HepG2 (cell line): ENCODE measurements around the gene NAPG. TPM values are rescaled to one million over a fixed set of nuclear protein-coding genes. Genes with fewer than 3 reads are reported as not detected.
A peak's percentile ranks its signal among the peaks of the same experiment; 100 is the strongest.

Experiments
- BORCS8-MEF2B ChIP-seq: sonication (generic); formaldehyde crosslinking; IDR thresholded peaks from 2 replicates; pipeline ENCODE4 v1.8.0; 2022; ENCODE audit warnings: mild to moderate bottlenecking, missing genetic modification reagents
- DNMT1 ChIP-seq: sonication (generic); formaldehyde crosslinking; IDR thresholded peaks from 2 replicates; pipeline ENCODE4 v1.5.1; 2020; ENCODE audit warnings: mild to moderate bottlenecking, missing genetic modification reagents
- FIP1L1 ChIP-seq: fragments of 200-400 bp; formaldehyde crosslinking; IDR thresholded peaks from 2 replicates; pipeline ENCODE4 v1.6.1; 2018; ENCODE audit warnings: low read depth, mild to moderate bottlenecking, low read length, moderate library complexity, borderline replicate concordance; ENCODE audit not compliant: insufficient read depth
- FOXP4 ChIP-seq: sonication (generic); formaldehyde crosslinking; IDR thresholded peaks from 2 replicates; pipeline ENCODE4 v1.4.0; 2020; ENCODE audit warnings: missing genetic modification reagents
- GFI1 ChIP-seq: sonication (generic); formaldehyde crosslinking; IDR thresholded peaks from 2 replicates; pipeline ENCODE4 v1.5.0; 2020; ENCODE audit warnings: missing genetic modification reagents, mild to moderate bottlenecking, borderline replicate concordance
- HIVEP1 ChIP-seq: sonication (generic); formaldehyde crosslinking; IDR thresholded peaks from 2 replicates; pipeline ENCODE4 v1.4.0; 2020; ENCODE audit warnings: mild to moderate bottlenecking, missing genetic modification reagents
- HNRNPH1 ChIP-seq: fragments of 200-400 bp; formaldehyde crosslinking; optimal IDR thresholded peaks from 2 replicates; pipeline ENCODE3; 2017; ENCODE audit warnings: mild to moderate bottlenecking, low read depth, low read length
- HNRNPLL ChIP-seq: fragments of 200-400 bp; formaldehyde crosslinking; IDR thresholded peaks from 2 replicates; pipeline ENCODE4 v1.6.1; 2017; ENCODE audit warnings: mild to moderate bottlenecking, low read depth, low read length; ENCODE audit not compliant: poor library complexity, severe bottlenecking
- NFE2L2 ChIP-seq: fragments of 150-350 bp; IDR thresholded peaks from 2 replicates; pipeline ENCODE4 v1.6.1; 2014; ENCODE audit warnings: low read length
- PTBP1 ChIP-seq: fragments of 200-400 bp; formaldehyde crosslinking; IDR thresholded peaks from 2 replicates; pipeline ENCODE4 v1.6.1; 2018; ENCODE audit warnings: low read length, low read depth; ENCODE audit not compliant: poor library complexity, severe bottlenecking
- SNRNP70 ChIP-seq: fragments of 200-400 bp; formaldehyde crosslinking; IDR thresholded peaks from 2 replicates; pipeline ENCODE4 v1.6.1; 2017; ENCODE audit warnings: mild to moderate bottlenecking, low read depth, low read length, moderate library complexity
- SP5 ChIP-seq: IDR thresholded peaks from 2 replicates; pipeline ENCODE4 v1.6.1; 2016; ENCODE audit warnings: low read depth, borderline replicate concordance
- STAT5B ChIP-seq: sonication (generic); formaldehyde crosslinking; IDR thresholded peaks from 2 replicates; pipeline ENCODE4 v1.4.0; 2020; ENCODE audit warnings: missing genetic modification reagents
- TSC22D2 ChIP-seq: sonication (generic); formaldehyde crosslinking; IDR thresholded peaks from 2 replicates; pipeline ENCODE4 v1.5.1; 2020; ENCODE audit warnings: missing genetic modification reagents, mild to moderate bottlenecking, borderline replicate concordance
- ZMYM4 ChIP-seq: sonication (generic); formaldehyde crosslinking; IDR thresholded peaks from 2 replicates; pipeline ENCODE4 v1.8.1; 2023; ENCODE audit warnings: mild to moderate bottlenecking, missing genetic modification reagents
- ZNF138 ChIP-seq: sonication (generic); formaldehyde crosslinking; IDR thresholded peaks from 2 replicates; pipeline ENCODE4 v1.5.0; 2020; ENCODE audit warnings: mild to moderate bottlenecking, low read depth, missing genetic modification reagents
- ZNF180 ChIP-seq: sonication (generic); formaldehyde crosslinking; IDR thresholded peaks from 2 replicates; pipeline ENCODE4 v1.4.0; 2020; ENCODE audit warnings: low read depth, missing genetic modification reagents, borderline replicate concordance
- ZNF383 ChIP-seq: sonication (generic); formaldehyde crosslinking; IDR thresholded peaks from 2 replicates; pipeline ENCODE4 v1.4.0; 2020; ENCODE audit warnings: missing genetic modification reagents, mild to moderate bottlenecking, borderline replicate concordance
- ZNF441 ChIP-seq: sonication (generic); formaldehyde crosslinking; IDR thresholded peaks from 2 replicates; pipeline ENCODE4 v1.7.0; 2021; ENCODE audit warnings: missing genetic modification reagents, borderline replicate concordance
- ZNF530 ChIP-seq: sonication (generic); formaldehyde crosslinking; IDR thresholded peaks from 2 replicates; pipeline ENCODE4 v1.5.0; 2020; ENCODE audit warnings: low read depth, mild to moderate bottlenecking, missing genetic modification reagents
- ZNF572 ChIP-seq: sonication (generic); formaldehyde crosslinking; IDR thresholded peaks from 2 replicates; pipeline ENCODE4 v1.5.1; 2020; ENCODE audit warnings: mild to moderate bottlenecking, missing genetic modification reagents
- ZNF761 ChIP-seq: sonication (generic); formaldehyde crosslinking; conservative IDR thresholded peaks from 2 replicates; pipeline ENCODE4 v1.4.0; 2020; ENCODE audit warnings: mild to moderate bottlenecking, missing genetic modification reagents
- ZNF776 ChIP-seq: sonication (generic); formaldehyde crosslinking; IDR thresholded peaks from 2 replicates; pipeline ENCODE4 v1.4.0; 2020; ENCODE audit warnings: mild to moderate bottlenecking, missing genetic modification reagents
- polyA plus RNA-seq, 8 experiments: library from polyadenylated mRNA; depleted of rRNA in 3 of 8; stranded (reverse) in 7 of 8; unstranded in 1 of 8; fragments of >200 nt; fragmentation: Illumina TruSeq in 4 of 8; extraction: Trizol in 4 of 8; gene quantifications; 2 replicates each; pipeline versions ENCODE4 v1.2.1 to v1.2.3, GENCODE V29; 2011 to 2016; ENCODE audit warnings: low read depth in 4 of 8, missing spikeins in 1 of 8, mixed read lengths in 1 of 8; ENCODE audit not compliant: insufficient read depth in 1 of 8
- total RNA-seq, 5 experiments: library from RNA; depleted of rRNA; stranded (reverse); fragments of >200 nt; fragmentation: Illumina TruSeq; extraction: Trizol; gene quantifications; 2 replicates each; pipeline ENCODE4 v1.2.3, GENCODE V29; 2016; ENCODE audit warnings: low read depth in 1 of 5
- TF ChIP-seq, protein P1 (sequence below): sonication (generic); formaldehyde crosslinking; IDR thresholded peaks from 2 replicates; pipeline ENCODE4 v1.5.0; 2020; ENCODE audit warnings: missing genetic modification reagents
- TF ChIP-seq, protein P2 (sequence below): sonication (generic); formaldehyde crosslinking; IDR thresholded peaks from 2 replicates; pipeline ENCODE4 v1.4.0; 2020; ENCODE audit warnings: mild to moderate bottlenecking, missing genetic modification reagents
- TF ChIP-seq, protein P3 (sequence below): sonication (generic); formaldehyde crosslinking; IDR thresholded peaks from 2 replicates; pipeline ENCODE4 v1.8.1; 2023; ENCODE audit warnings: mild to moderate bottlenecking, missing genetic modification reagents

Gene NAPG
- total and polyA plus RNA-seq, 2 of the 13 experiments (the other 11 are each of a cell fraction or from before 2014, with no cell fraction given) = 19.8 to 34.4 TPM

DNA sequence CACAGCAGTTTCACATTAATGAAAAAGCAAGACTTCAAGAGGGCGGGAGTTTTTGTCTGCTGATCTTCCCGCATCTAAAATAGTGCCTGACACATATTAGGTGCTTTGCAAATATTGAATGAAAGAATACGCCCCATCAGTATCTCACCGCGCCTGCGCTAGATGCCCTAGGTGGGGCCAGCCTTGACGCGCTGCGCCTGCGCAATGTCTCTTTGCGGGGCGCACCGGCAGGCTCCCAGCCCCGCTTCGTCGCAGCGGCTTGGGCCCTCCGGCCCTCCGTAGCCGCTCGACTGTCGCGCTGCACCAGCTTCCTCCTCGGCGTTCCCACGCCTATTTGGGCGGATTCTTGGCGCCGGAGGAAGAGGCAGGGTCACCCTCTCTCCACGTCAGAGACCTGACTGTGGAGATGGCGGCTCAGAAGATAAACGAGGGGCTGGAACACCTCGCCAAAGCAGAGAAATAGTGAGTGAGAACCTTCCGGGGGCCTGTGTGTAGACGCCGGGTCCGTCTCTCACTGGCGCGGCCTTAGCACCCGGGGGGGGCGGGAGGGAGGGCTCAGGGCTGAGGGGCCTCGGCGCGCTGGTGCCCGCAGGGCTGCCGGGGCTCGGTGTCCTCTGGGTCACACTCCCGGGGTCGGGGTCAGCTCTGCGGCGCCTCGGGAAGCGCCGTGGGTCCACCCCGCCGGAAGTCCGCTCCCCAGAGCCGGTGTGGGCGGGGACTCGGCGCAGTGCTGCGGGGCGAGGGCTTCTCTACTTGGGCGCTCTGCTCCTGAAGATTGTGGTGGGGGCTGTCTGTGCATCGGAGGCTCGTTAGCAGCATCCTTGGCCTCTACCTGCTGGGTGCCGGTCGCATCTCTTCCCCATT, at the start of gene NAPG (continued):
- TF ChIP-seq ZNF441 = peak; percentile 82; the same call in 1 of the 2 replicates
- TF ChIP-seq ZNF180 (CRISPR knock-in tag) = no peak
- TF ChIP-seq, protein P1, sequence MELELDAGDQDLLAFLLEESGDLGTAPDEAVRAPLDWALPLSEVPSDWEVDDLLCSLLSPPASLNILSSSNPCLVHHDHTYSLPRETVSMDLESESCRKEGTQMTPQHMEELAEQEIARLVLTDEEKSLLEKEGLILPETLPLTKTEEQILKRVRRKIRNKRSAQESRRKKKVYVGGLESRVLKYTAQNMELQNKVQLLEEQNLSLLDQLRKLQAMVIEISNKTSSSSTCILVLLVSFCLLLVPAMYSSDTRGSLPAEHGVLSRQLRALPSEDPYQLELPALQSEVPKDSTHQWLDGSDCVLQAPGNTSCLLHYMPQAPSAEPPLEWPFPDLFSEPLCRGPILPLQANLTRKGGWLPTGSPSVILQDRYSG (CRISPR knock-in tag) = no peak
- TF ChIP-seq HNRNPH1 = no peak
- TF ChIP-seq ZNF138 = no peak
- peak; percentile 97 for TF ChIP-seq ZMYM4 (CRISPR knock-in tag)
- TF ChIP-seq ZNF572 (CRISPR knock-in tag) = no peak
- TF ChIP-seq PTBP1 = no peak
- no peak for TF ChIP-seq ZNF776 (CRISPR knock-in tag)
- no peak for TF ChIP-seq STAT5B (CRISPR knock-in tag)
- TF ChIP-seq HNRNPLL = peak; percentile 73
- TF ChIP-seq ZNF761 = no peak
- 0 out of 2 replicates have a peak, but pooled peaks have one; percentile 30 for TF ChIP-seq HIVEP1 (CRISPR knock-in tag)
- TF ChIP-seq BORCS8-MEF2B (CRISPR knock-in tag) = no peak; the same call in 1 of the 2 replicates
- TF ChIP-seq, protein P2, sequence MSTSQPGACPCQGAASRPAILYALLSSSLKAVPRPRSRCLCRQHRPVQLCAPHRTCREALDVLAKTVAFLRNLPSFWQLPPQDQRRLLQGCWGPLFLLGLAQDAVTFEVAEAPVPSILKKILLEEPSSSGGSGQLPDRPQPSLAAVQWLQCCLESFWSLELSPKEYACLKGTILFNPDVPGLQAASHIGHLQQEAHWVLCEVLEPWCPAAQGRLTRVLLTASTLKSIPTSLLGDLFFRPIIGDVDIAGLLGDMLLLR (CRISPR knock-in tag) = no peak
- no peak for TF ChIP-seq FIP1L1
- 0 out of 2 replicates have a peak, but pooled peaks have one; percentile 30 for TF ChIP-seq SP5 (CRISPR knock-in tag)
- TF ChIP-seq FOXP4 (CRISPR knock-in tag) = 0 out of 2 replicates have a peak, but pooled peaks have one; percentile 23
- TF ChIP-seq, protein P3, sequence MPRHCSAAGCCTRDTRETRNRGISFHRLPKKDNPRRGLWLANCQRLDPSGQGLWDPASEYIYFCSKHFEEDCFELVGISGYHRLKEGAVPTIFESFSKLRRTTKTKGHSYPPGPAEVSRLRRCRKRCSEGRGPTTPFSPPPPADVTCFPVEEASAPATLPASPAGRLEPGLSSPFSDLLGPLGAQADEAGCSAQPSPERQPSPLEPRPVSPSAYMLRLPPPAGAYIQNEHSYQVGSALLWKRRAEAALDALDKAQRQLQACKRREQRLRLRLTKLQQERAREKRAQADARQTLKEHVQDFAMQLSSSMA (CRISPR knock-in tag) = no peak
- no peak for TF ChIP-seq NFE2L2
- 0 out of 2 replicates have a peak, but pooled peaks have one; percentile 41 for TF ChIP-seq GFI1 (CRISPR knock-in tag)
- TF ChIP-seq DNMT1 (CRISPR knock-in tag) = no peak
- TF ChIP-seq TSC22D2 (CRISPR knock-in tag) = no peak
- TF ChIP-seq ZNF530 = no peak
- no peak for TF ChIP-seq ZNF383
- no peak for TF ChIP-seq SNRNP70
